Thoracic aorta (tissue), 2 donors: Measurements from ENCODE around the gene GNB1. TPM values are rescaled to one million over a fixed set of nuclear protein-coding genes. Genes with fewer than 3 reads are reported as not detected.

ENCODE experiments used
- ATAC-seq: fragments of 150-250 bp; one replicate; pipeline ENCODE4 v1.8.0; 2017; ENCODE audit warnings: low read depth; ENCODE audit not compliant: insufficient number of reproducible peaks, low FRiP score
- DNase-seq: peaks from one replicate; pipeline ENCODE4 v3.0.0-alpha.2; 2020; ENCODE audit warnings: low spot score
- H3K27ac ChIP-seq, 2 donors: fragments of 200-600 bp; sonication (generic); 1 replicate in 1 of 2; 2 replicates in 1 of 2; pipeline ENCODE4 v1.5.1; 2016; ENCODE audit warnings: mild to moderate bottlenecking in 2 of 2, moderate library complexity in 2 of 2
- H3K27me3 ChIP-seq: fragments of 200-600 bp; sonication (generic); replicated peaks from 2 replicates; pipeline ENCODE4 v1.6.0; 2016; ENCODE audit warnings: mild to moderate bottlenecking; ENCODE audit not compliant: insufficient read depth
- H3K36me3 ChIP-seq: fragments of 200-600 bp; sonication (generic); one replicate; pipeline ENCODE4 v1.5.1; 2016
- H3K4me1 ChIP-seq, 2 donors: fragments of 200-600 bp; sonication (generic); 1 replicate in 1 of 2; 2 replicates in 1 of 2; pipeline versions ENCODE4 v1.5.1 to v1.6.0; 2016; ENCODE audit warnings: low read depth in 2 of 2, mild to moderate bottlenecking in 1 of 2; ENCODE audit not compliant: control insufficient read depth in 1 of 2
- H3K4me3 ChIP-seq: fragments of 200-600 bp; sonication (generic); 2 replicates; pipeline ENCODE4 v1.5.1; 2016; ENCODE audit warnings: mild to moderate bottlenecking
- H3K9me3 ChIP-seq: fragments of 200-600 bp; sonication (generic); 2 replicates; pipeline ENCODE4 v1.5.1; 2016
- total RNA-seq, 2 donors: library from RNA; depleted of rRNA; stranded (reverse); fragments of >200 nt; gene quantifications; one replicate each; pipeline versions ENCODE4 v1.1.0 to v1.2.3, GENCODE V29; 2016
- TF ChIP-seq, protein P1 (sequence below): fragments of 200-600 bp; sonication (generic); IDR thresholded peaks from one replicate; pipeline ENCODE4 v1.5.1; 2019; ENCODE audit warnings: antibody characterized with exemption

GNB1 gene
- total RNA-seq, 2 donors from 2014 or later: 169 to 200 TPM

DNA sequence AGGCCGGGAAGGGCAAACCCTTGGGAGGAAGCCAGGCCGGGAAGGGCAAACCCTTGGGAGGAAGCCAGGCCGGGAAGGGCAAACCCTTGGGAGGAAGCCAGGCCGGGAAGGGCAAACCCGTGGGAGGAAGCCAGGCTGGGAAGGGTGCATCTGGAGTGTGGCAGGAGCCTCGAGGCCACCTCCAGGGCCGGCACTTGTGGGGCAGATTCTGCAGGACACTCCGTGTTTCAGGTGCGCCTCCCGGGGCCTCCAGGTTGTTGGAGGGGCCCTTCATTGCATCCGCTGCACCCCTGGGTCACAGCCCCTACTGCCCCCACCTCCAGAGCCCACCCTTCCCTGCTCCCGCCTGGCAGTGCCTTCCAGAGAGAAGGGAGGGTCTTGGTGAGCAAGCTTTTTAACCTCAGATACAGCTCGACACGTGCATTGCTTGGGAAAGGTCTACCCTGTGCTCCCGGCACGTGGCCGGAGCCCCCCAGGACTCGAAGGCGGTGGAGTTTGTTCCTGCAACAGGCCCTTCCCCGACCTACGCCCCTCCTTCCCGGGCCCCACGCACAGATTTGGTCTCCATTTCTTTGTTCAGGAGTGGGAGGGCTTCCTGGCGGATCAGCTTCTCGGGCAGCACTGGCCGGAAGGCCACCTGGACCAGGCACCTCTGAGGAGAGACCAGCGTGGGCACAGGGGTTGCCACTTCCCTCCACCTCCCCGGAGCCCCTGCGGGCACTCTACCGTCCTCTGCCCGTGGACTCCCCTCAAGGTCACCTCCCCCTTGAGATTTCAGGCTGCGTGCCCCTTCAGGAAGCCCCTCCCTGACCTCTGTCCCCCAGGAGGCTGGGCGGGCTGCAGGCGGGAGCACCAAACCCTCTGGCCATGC is 37.6 kb upstream of the GNB1 start:
- no peak overlapping the region for H3K27ac ChIP-seq
- H3K4me1 ChIP-seq: no peaks in the 10 kb centered on the region
- H3K27me3 ChIP-seq: no peaks in the 10 kb centered on the region
- no peak for DNase-seq
- no peak overlapping the region for H3K4me3 ChIP-seq
- ATAC-seq: no peak
- TF ChIP-seq, protein P1, sequence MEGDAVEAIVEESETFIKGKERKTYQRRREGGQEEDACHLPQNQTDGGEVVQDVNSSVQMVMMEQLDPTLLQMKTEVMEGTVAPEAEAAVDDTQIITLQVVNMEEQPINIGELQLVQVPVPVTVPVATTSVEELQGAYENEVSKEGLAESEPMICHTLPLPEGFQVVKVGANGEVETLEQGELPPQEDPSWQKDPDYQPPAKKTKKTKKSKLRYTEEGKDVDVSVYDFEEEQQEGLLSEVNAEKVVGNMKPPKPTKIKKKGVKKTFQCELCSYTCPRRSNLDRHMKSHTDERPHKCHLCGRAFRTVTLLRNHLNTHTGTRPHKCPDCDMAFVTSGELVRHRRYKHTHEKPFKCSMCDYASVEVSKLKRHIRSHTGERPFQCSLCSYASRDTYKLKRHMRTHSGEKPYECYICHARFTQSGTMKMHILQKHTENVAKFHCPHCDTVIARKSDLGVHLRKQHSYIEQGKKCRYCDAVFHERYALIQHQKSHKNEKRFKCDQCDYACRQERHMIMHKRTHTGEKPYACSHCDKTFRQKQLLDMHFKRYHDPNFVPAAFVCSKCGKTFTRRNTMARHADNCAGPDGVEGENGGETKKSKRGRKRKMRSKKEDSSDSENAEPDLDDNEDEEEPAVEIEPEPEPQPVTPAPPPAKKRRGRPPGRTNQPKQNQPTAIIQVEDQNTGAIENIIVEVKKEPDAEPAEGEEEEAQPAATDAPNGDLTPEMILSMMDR: no peak
- no peaks in the 10 kb centered on the region for H3K36me3 ChIP-seq
- no peaks in the 10 kb centered on the region for H3K9me3 ChIP-seq

DNA sequence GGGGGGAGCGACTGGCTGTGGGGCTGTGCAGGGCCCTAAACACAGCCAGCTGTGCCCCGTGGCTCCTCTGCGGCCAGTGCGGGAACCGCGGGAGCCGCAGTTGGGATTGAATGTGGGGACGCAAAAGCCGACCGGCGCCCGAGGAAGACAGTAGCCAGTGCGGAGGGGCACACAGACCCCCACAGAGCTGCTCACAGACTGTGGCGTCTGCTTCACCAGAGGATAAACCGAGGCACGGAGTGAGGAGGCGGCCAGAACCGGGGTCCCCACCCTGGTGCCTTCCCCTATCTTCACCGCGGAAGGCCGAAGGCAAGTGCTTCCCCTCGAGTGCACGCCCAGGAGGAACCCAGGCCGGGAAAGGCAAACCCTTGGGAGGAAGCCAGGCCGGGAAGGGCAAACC is 36.9 kb upstream of the GNB1 start:
- Histone ChIP-seq H3K4me3 (no peak overlapping the region), H3K4me1 (no peaks in the 10 kb centered on the region), H3K27ac (no peak overlapping the region), H3K27me3 (no peaks in the 10 kb centered on the region), H3K9me3 (no peaks in the 10 kb centered on the region), H3K36me3 (no peaks in the 10 kb centered on the region)
- DNase-seq (no peak), ATAC-seq (no peak)
- TF ChIP-seq, protein P1: no peak

DNA sequence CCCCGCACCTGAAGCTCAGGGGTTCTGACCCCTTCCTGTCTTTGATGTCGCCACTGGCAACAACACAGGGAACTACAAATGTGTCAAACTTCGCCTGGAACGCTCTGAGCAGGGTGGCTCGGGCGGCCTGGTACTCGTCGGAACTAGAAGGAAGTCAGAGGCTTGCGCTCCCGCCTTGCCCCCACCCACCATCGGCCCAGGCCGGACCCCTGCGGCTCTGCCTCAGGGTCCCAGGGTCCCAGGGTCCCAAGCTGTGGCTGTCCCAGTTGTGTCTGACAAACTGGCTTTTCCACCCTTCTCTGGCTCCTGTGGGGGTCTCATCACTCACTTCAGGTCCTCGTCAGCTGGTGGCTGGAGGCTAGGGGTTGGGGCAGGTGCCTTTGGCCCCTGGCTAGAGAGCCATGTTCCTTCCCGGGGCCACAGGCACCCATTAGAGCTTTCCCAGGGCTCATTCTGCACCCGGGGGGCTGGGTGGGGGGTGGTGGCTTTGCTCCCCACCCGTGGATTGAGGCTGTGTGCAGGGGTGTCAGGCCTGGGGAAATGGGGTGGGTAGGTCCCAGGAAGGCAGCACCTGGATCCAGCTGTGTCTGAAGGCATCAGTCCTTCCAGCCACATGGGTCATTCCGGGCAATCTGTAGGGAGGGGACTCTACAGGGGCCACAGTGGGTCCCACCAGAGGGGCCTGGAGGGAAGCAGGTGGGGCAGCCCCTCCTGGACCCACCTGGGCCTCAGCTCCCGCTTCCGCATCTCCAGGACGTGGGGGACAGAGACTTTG is 36.2 kb upstream of the GNB1 start:
- Histone ChIP-seq H3K9me3 (no peaks in the 10 kb centered on the region), H3K27me3 (no peaks in the 10 kb centered on the region), H3K27ac (no peak overlapping the region), H3K36me3 (no peaks in the 10 kb centered on the region), H3K4me3 (no peak overlapping the region), H3K4me1 (no peaks in the 10 kb centered on the region)
- ATAC-seq: no peak
- TF ChIP-seq, protein P1: no peak
- no peak for DNase-seq

DNA sequence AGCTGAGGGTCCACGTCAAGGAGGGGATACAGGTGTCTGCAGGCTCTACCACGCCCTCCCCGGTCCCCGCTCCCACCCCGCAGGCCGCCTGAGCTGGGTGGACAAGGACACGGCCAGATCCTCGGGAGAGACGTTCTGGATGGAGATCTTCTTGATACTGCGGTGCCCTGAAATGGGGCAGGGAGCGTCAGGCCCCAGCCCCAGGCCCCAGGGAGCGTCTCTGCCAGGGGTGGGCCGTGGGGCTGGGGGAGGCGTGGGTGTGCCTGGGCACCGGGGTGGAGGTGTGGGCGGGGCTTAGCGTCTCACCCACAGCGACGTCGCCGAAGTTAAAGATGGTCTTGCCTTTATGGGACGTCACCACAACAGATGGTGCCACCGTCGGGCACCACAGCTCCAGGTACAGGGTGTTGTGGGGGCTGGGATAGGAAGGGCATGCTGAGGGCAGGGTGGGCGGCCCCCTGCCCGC is 35.5 kb upstream of the GNB1 start:
- H3K9me3 ChIP-seq: no peaks in the 10 kb centered on the region
- no peak for DNase-seq

More for the DNA sequence above, 35.5 kb upstream of the GNB1 start:
- TF ChIP-seq, protein P1: no peak
- ATAC-seq: no peak
- no peak overlapping the region for H3K27ac ChIP-seq
- no peaks in the 10 kb centered on the region for H3K36me3 ChIP-seq
- H3K4me1 ChIP-seq: no peaks in the 10 kb centered on the region
- H3K27me3 ChIP-seq: no peaks in the 10 kb centered on the region
- H3K4me3 ChIP-seq: no peak overlapping the region
